CD4-positive, alpha-beta T cell treated with Interleukin-10 for 1 hour (primary cell): Measurements from ENCODE around the gene NEAT1.

Experiments
- DNase-seq: peaks from one replicate; pipeline ENCODE4 v3.0.0-alpha.2; 2020

Gene NEAT1

DNA sequence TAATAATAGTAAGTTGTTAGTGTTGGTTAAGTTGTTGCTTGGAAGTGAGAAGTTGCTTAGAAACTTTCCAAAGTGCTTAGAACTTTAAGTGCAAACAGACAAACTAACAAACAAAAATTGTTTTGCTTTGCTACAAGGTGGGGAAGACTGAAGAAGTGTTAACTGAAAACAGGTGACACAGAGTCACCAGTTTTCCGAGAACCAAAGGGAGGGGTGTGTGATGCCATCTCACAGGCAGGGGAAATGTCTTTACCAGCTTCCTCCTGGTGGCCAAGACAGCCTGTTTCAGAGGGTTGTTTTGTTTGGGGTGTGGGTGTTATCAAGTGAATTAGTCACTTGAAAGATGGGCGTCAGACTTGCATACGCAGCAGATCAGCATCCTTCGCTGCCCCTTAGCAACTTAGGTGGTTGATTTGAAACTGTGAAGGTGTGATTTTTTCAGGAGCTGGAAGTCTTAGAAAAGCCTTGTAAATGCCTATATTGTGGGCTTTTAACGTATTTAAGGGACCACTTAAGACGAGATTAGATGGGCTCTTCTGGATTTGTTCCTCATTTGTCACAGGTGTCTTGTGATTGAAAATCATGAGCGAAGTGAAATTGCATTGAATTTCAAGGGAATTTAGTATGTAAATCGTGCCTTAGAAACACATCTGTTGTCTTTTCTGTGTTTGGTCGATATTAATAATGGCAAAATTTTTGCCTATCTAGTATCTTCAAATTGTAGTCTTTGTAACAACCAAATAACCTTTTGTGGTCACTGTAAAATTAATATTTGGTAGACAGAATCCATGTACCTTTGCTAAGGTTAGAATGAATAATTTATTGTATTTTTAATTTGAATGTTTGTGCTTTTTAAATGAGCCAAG, 2.7 kb downstream of the NEAT1 start:
- peak; percentile 95 for DNase-seq

DNA sequence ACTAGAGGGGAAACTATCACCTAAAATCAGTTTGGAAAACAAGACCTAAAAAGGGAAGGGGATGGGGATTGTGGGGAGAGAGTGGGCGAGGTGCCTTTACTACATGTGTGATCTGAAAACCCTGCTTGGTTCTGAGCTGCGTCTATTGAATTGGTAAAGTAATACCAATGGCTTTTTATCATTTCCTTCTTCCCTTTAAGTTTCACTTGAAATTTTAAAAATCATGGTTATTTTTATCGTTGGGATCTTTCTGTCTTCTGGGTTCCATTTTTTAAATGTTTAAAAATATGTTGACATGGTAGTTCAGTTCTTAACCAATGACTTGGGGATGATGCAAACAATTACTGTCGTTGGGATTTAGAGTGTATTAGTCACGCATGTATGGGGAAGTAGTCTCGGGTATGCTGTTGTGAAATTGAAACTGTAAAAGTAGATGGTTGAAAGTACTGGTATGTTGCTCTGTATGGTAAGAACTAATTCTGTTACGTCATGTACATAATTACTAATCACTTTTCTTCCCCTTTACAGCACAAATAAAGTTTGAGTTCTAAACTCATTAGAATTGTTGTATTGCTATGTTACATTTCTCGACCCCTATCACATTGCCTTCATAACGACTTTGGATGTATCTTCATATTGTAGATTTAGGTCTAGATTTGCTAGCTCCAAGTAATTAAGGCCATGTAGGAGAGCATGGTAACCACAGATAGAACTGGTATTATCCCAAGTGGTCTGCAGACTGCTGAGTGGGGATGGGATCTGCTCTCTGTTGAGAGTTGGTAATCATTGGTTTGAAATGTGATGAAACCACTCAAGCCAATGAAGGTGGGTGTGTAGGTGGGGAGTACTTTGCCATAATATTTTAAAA, 3.6 kb downstream of the NEAT1 start:
- DNase-seq = peak; percentile 83

DNA sequence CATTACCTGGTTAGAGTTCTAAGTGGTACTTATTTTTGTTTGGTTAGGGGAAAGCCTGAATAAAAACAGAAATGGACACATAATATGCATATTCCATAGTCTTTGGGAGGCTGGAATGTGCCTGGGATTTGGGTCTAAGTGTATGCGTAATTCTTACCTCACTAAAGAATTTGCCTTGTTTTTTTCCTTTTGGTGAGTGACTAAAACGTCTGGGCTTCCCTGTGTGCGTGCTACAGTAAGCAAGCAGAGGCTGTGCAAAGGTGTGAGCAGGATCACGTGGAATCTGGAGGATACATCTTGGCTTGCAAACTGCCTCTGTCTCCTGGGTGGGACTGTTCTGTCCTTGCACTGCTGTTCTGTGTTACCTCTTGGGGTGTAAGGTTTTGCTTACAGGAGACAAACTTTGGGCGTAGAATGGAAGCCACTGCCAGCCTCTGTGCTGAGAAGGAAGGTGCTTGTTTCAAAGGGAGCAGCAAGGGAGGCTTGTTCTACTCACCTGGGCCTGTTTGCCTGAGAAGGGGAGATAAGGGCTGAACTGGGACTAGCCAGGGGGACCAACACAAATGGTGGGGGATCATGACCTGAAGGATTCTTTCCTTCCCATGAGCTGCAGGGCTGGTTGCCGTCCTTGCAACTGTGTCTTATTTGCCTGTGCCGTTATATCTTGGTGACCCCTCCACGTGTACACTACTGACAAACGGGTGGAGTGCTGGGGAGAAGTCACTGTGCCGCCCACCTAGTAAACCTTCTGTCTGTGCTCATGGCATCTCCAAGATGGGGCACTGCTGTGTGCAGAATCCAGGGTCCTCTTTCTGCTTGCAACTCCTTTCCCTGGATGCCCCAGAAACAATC, 4.5 kb downstream of the NEAT1 start:
- peak; percentile 78 for DNase-seq

GRCh38 chr11:65427691-65428577, 5.3 kb downstream of the NEAT1 start:
- peak; percentile 73 for DNase-seq

DNA sequence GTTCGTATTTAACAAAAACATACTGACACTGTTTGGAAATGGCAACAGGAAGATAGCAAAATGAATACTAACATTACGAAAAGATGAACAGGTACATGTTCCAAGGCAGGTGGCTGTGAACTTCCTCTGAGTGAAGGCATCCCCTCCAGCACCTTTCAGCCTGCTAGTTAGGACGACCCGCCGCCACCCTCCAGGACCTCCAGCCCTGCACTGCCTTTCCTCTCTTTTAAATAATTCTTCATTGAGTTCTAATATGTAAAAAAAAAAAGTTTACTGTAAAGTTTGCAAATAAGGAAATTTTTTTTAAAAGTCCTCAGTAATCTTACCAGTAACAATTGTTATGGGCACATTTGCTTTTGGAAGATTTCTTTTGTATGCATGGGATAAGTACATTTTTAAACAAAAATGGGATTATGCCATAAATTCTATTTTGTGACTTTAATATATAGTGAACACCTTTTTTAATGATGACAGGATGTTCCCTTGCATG, 6.0 kb downstream of the NEAT1 start:
- DNase-seq = no peak

DNA sequence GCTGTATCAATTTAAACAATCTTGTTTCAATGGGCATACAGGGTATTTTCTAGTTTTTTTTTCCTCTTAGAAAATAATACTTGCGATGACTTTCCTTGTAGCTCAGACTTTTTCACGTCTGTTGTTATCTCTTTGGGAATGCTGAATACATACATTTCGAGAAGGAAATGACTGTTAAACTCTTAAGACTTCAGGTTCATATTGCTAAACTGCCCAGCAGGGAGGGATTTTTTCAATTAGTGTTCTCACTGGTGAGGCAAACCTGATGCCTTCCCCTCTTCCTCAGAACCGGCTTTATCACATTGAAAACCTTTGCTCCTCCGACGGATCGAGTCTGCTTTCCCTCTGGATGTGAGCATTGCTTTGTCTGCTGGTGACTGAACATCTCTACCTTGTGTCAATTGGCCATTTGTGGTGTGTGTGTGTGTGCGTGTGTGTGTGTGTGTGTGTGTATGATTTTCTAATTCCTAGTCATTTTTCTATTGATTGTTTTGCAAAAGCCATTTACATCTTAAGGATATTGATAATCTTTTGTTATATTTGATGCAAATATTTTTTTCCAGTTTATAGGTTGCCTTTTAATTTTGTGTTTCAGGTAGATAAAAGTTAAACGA, 6.6 kb downstream of the NEAT1 start:
- peak; percentile 64 for DNase-seq

- peak; percentile 79 for DNase-seq
These were observed 7.3 kb downstream of the NEAT1 start for GRCh38 chr11:65429724-65430405.

DNA sequence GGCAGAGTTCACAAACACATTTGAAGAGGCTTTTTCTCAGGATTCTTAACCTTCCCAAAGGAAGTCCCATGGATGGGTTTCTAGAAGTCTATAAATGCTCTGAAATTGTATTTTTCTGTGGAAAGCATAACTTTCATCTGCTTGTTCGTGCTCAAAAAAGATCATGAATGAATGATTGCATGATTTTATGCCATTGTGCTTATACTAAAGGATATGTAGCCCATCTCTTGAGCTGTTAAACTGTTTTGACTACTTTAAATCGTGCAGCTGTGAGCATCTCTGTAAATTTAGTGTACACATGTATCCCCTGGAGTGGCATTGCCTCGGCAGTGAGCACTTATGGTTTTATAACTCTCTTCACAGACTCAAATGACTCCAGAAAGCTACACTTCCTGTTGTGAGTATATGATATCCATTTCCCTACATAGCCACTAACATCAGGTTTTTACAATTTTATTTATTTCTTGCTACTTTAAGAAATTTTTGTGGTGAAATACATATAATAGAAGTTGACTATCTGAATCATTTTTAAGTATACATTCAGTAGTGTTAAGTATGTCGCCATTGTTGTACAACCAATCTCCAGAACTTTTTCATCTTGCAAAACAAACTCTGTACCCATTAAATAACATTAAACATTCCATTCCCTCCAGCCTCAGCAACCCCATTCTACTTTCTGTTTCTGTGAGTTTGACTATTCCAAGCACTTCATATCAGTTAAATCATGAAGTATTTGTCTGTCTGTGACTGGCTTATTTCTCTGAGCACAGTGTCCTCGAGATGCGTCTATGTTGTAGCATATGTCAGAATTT, 8.0 kb downstream of the NEAT1 start:
- peak; percentile 63 for DNase-seq

GRCh38 chr11:65431451-65432099, 9.0 kb downstream of the NEAT1 start:
- DNase-seq = peak; percentile 81

GRCh38 chr11:65432100-65432650, 9.6 kb downstream of the NEAT1 start:
- peak; percentile 19 for DNase-seq

- DNase-seq = peak; percentile 67
These were observed 10.3 kb downstream of the NEAT1 start for GRCh38 chr11:65432686-65433582.

DNA sequence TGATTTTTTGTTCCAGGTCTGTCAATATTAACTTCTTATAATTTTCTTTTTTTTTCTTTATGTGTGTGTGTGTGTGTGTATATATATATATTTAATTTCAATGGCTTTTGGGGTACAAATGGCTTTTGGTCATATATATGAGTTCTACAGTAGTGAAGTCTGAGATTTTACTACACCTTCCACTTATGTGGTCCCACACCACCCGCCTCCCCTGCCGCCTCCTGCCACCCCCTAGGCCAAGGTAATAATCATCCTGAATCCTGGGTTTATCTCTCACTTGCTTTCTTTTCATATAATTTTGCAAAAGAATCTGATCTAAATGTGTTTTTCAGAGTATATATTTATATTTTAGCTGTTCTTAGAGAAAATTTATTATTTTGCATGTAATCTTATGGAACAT, 11.1 kb downstream of the NEAT1 start:
- no peak for DNase-seq

DNA sequence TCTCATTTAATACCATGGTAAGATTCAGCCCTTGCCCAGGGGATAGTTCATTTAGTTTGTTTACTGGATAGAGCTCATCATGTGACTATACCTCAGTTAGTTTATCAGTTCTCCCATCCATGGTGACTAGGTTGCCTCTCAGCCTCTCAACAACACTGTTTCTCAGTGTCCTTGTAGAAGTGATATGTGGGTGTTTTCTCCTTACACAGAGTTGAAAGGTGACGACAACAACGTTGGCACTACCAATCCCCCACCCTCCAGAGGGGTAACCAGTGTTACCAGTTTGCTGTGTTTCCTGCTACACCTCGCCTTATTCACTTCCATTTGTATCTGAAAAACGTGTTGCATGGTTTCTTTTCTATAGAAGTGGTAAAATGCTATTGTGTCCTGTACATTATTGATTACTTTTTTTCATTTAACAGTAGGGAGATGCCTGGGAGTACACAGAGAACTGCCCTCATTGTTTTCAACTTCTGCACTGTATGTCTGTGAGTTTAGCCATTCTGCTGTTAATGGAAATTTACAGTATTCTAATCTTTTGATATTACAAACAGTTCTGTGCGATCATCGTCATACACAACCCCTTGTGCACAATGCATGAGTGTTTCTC, 11.6 kb downstream of the NEAT1 start:
- peak; percentile 37 for DNase-seq

- DNase-seq = peak; percentile 12
These were observed 12.2 kb downstream of the NEAT1 start for GRCh38 chr11:65434667-65435410.

- peak; percentile 19 for DNase-seq
These were observed 12.9 kb downstream of the NEAT1 start for GRCh38 chr11:65435411-65435931.

DNA sequence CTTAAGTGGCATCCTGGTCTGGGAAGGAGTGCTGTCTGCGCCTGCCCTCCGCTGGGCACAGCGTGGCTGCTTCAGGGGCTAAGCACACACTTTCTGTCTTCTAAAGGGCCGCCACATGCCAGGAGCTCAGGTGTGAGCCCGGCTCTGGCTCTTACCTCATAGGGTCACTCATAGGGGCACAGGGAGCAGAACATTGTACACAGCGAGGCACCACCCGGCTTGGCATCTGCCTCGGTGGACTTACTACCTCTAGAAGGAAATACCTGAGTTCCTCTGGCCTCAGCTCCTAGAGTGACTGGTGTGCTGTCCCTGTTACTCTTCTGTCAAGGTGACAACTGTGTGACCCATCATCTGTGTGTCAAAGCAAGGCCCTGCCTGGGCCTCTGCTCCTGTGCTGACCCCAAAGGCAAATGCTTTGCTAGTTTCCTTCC, 13.4 kb downstream of the NEAT1 start:
- DNase-seq = no peak
